Measurements from ENCODE around the gene MTA1. TPM values are rescaled to one million over a fixed set of nuclear protein-coding genes. Genes with fewer than 3 reads are reported as not detected.

Gene MTA1
- polyA plus RNA-seq, 2 of the 4 experiments (the other 2 are of a cell fraction) = 46.8 to 86.7 TPM

GRCh38 chr14:105437723-105438500 lies 18.3 kb downstream of the MTA1 start:
- Histone ChIP-seq H3K4me3 (no peak overlapping the region), H3K9me3 (no peaks in the 10 kb centered on the region), H3K4me2 (no peak overlapping the region), H3K4me1 (no peaks in the 10 kb centered on the region), H3K27ac (no peak overlapping the region; a peak in 1 of 6 replicates)
- FAIRE-seq (no peak), ATAC-seq (no peak), DNase-seq (ENCODE audit: low read depth in 1 of 2, low spot score in 1 of 2) (no peak)
- CTCF ChIA-PET = interaction anchor here (1.1 to 6.1 kb wide), 7 partner anchors 9 to 67 kb away, joined by 3 to 24 read pairs (median 7); no protein-coding TSS in a partner anchor
- TF ChIP-seq ZNF302 (CRISPR knock-in tag; IDR thresholded peaks at IDR 0.05) = no peak
- WGBS (ENCODE audit: missing lambda C conversion rate) = 98% methylated on average over 12 of the region's 18 CpGs
- POLR2A ChIA-PET = interaction anchor here (1.0 kb wide), 1 partner anchor 52 kb away, joined by 4 read pairs; no protein-coding TSS in a partner anchor

GRCh38 chr14:105439179-105439578 lies 19.6 kb downstream of the MTA1 start:
- DNase-seq (ENCODE audit: low read depth in 1 of 2, low spot score in 1 of 2) (no peak), FAIRE-seq (no peak), ATAC-seq (no peak)
- no peak for TF ChIP-seq ZNF302 (CRISPR knock-in tag; IDR thresholded peaks at IDR 0.05)
- H3K4me2 ChIP-seq = no peak overlapping the region
- POLR2A ChIA-PET = no interaction called here
- H3K27ac ChIP-seq = no peak overlapping the region
- no peaks in the 10 kb centered on the region for H3K4me1 ChIP-seq
- 92% methylated on average over 5 of the region's 11 CpGs for WGBS (ENCODE audit: missing lambda C conversion rate)
- no peaks in the 10 kb centered on the region for H3K9me3 ChIP-seq
- CTCF ChIA-PET = interaction anchor here (1.1 to 6.1 kb wide), 10 partner anchors 9 to 94 kb away, joined by 3 to 24 read pairs (median 6); no protein-coding TSS in a partner anchor
- no peak overlapping the region for H3K4me3 ChIP-seq

GRCh38 chr14:105439710-105440553 lies 20.3 kb downstream of the MTA1 start:
- CTCF ChIA-PET = interaction anchor here (1.1 to 6.1 kb wide), 12 partner anchors 8 to 93 kb away, joined by 3 to 24 read pairs (median 4); no protein-coding TSS in a partner anchor
- 94% methylated on average over 6 of the region's 33 CpGs for WGBS (ENCODE audit: missing lambda C conversion rate)
- Histone ChIP-seq H3K9me3 (no peaks in the 10 kb centered on the region), H3K4me3 (no peak overlapping the region), H3K4me1 (no peaks in the 10 kb centered on the region), H3K4me2 (no peak overlapping the region), H3K27ac (no peak overlapping the region)
- ATAC-seq (peak; percentile 54 to 85; a peak in 5 of 6 replicates), FAIRE-seq (no peak), DNase-seq (ENCODE audit: low read depth in 1 of 2, low spot score in 1 of 2) (peak; percentile 45 to 60)
- TF ChIP-seq CTCF (IDR thresholded peaks at IDR 0.05) = peak; percentile 46
- peak; percentile 23 to 36; a peak in 2 of 5 replicates for TF ChIP-seq RAD21 (conservative IDR thresholded peaks at IDR 0.05 in 1 of 2, IDR thresholded peaks at IDR 0.05 in 1 of 2)
- no peak for TF ChIP-seq CBX2 (IDR thresholded peaks at IDR 0.05; ENCODE audit: borderline replicate concordance, low read depth)
- peak; percentile 32; the same call in 2 of the 3 replicates for TF ChIP-seq SMC3 (IDR thresholded peaks at IDR 0.05)
- TF ChIP-seq FOSB (CRISPR knock-in tag; IDR thresholded peaks at IDR 0.05) = no peak
- POLR2A ChIA-PET = no interaction called here

- Histone ChIP-seq H3K4me3 (no peak overlapping the region), H3K4me2 (no peak overlapping the region), H3K4me1 (no peaks in the 10 kb centered on the region), H3K9me3 (no peaks in the 10 kb centered on the region), H3K27ac (no peak overlapping the region)
- 92% methylated on average over 14 of the region's 15 CpGs for WGBS (ENCODE audit: missing lambda C conversion rate)
- POLR2A ChIA-PET = no interaction called here
- DNase-seq (ENCODE audit: low read depth in 1 of 2, low spot score in 1 of 2) = no peak
- no peak for TF ChIP-seq SMC3 (IDR thresholded peaks at IDR 0.05)
- no peak for TF ChIP-seq MAFK (IDR thresholded peaks at IDR 0.05; ENCODE audit: partially characterized antibody)
- no peak for TF ChIP-seq POLR2A (IDR thresholded peaks at IDR 0.05; ENCODE audit: low read length)
- TF ChIP-seq MAX (IDR thresholded peaks at IDR 0.05) = no peak
- FAIRE-seq = no peak
- CTCF ChIA-PET = interaction anchor here (1.1 to 6.1 kb wide), 11 partner anchors 8 to 69 kb away, joined by 3 to 24 read pairs (median 4); no protein-coding TSS in a partner anchor
- no peak; a peak in 1 of 6 replicates for ATAC-seq
Observed at GRCh38 chr14:105440554-105440900, 20.9 kb downstream of the MTA1 start.

- 100% methylated on average over 2 of the region's 9 CpGs for WGBS (ENCODE audit: missing lambda C conversion rate)
- Histone ChIP-seq H3K4me1 (no peaks in the 10 kb centered on the region), H3K27ac (no peak overlapping the region), H3K9me3 (no peaks in the 10 kb centered on the region), H3K4me3 (no peak overlapping the region), H3K4me2 (no peak overlapping the region)
- DNase-seq (ENCODE audit: low read depth in 1 of 2, low spot score in 1 of 2) (no peak), FAIRE-seq (no peak), ATAC-seq (no peak)
- ChIA-PET POLR2A (no interaction called here), CTCF (interaction anchor here (1.1 to 6.1 kb wide), 8 partner anchors 7 to 70 kb away, joined by 3 to 24 read pairs (median 8); no protein-coding TSS in a partner anchor)
- no peak for TF ChIP-seq ZFP36 (IDR thresholded peaks at IDR 0.05; ENCODE audit: borderline replicate concordance, partially characterized antibody)
- TF ChIP-seq ZSCAN20 (CRISPR knock-in tag; IDR thresholded peaks at IDR 0.05) = no peak
- no peak for TF ChIP-seq TP53 (CRISPR knock-in tag; IDR thresholded peaks at IDR 0.05)
- TF ChIP-seq MAX (IDR thresholded peaks at IDR 0.05) = no peak
- TF ChIP-seq HMGXB4 (CRISPR knock-in tag; IDR thresholded peaks at IDR 0.05; ENCODE audit: borderline replicate concordance) = no peak
- TF ChIP-seq GATA3 (IDR thresholded peaks at IDR 0.05; ENCODE audit: borderline replicate concordance) = no peak
- TF ChIP-seq ELK1 (IDR thresholded peaks at IDR 0.05; ENCODE audit: low read depth, low read length) = no peak
- TF ChIP-seq SREBF2 (IDR thresholded peaks at IDR 0.05) = no peak
- no peak for TF ChIP-seq NFE2L2 (conservative IDR thresholded peaks at IDR 0.05; ENCODE audit: low read length)
- no peak for TF ChIP-seq POLR2AphosphoS2 (conservative IDR thresholded peaks at IDR 0.05; ENCODE audit: low read length)
Observed at GRCh38 chr14:105440992-105441391, 21.4 kb downstream of the MTA1 start.
